Measurements from ENCODE around the gene PTGIS.

The PTGIS gene

GRCh38 chr20:49595346-49595745 lies 27.4 kb upstream of the PTGIS start:
- no peak for DNase-seq

GRCh38 chr20:49594931-49595315 lies 27.0 kb upstream of the PTGIS start:
- no peak for DNase-seq

GRCh38 chr20:49594143-49594930 lies 26.4 kb upstream of the PTGIS start:
- DNase-seq, result no peak

- no peak for DNase-seq
Measured at GRCh38 chr20:49593466-49594142, 25.7 kb upstream of the PTGIS start.

GRCh38 chr20:49592120-49592519 lies 24.2 kb upstream of the PTGIS start:
- no peak for DNase-seq

- no peak for DNase-seq
Measured at GRCh38 chr20:49591217-49591865, 23.4 kb upstream of the PTGIS start.

- DNase-seq, result no peak
Measured at GRCh38 chr20:49590163-49591017, 22.5 kb upstream of the PTGIS start.

- DNase-seq, result no peak
Measured at GRCh38 chr20:49589747-49590146, 21.8 kb upstream of the PTGIS start.

GRCh38 chr20:49587111-49587570 lies 19.2 kb upstream of the PTGIS start:
- DNase-seq, result no peak

GRCh38 chr20:49585585-49586245 lies 17.8 kb upstream of the PTGIS start:
- no peak for DNase-seq

GRCh38 chr20:49584418-49585382 lies 16.8 kb upstream of the PTGIS start:
- DNase-seq, result no peak

GRCh38 chr20:49583669-49584417 lies 15.9 kb upstream of the PTGIS start:
- no peak for DNase-seq

GRCh38 chr20:49583343-49583668 lies 15.4 kb upstream of the PTGIS start:
- DNase-seq, result no peak

GRCh38 chr20:49582413-49583334 lies 14.7 kb upstream of the PTGIS start:
- no peak for DNase-seq

GRCh38 chr20:49581482-49581881 lies 13.5 kb upstream of the PTGIS start:
- no peak for DNase-seq

- DNase-seq, result no peak
Measured at GRCh38 chr20:49580813-49581174, 12.9 kb upstream of the PTGIS start.

GRCh38 chr20:49579874-49580812 lies 12.2 kb upstream of the PTGIS start:
- DNase-seq, result no peak

- no peak for DNase-seq
Measured at GRCh38 chr20:49579195-49579594, 11.3 kb upstream of the PTGIS start.

Measured in T1000 (cell line).